ENCODE measurements around the gene CALU.

CALU gene

GRCh38 chr7:128747327-128748079, 8.3 kb downstream of the CALU start:
- DNase-seq (ENCODE audit: low spot score): no peak

GRCh38 chr7:128752251-128752650, 13.1 kb downstream of the CALU start:
- DNase-seq (ENCODE audit: low spot score): no peak

DNA sequence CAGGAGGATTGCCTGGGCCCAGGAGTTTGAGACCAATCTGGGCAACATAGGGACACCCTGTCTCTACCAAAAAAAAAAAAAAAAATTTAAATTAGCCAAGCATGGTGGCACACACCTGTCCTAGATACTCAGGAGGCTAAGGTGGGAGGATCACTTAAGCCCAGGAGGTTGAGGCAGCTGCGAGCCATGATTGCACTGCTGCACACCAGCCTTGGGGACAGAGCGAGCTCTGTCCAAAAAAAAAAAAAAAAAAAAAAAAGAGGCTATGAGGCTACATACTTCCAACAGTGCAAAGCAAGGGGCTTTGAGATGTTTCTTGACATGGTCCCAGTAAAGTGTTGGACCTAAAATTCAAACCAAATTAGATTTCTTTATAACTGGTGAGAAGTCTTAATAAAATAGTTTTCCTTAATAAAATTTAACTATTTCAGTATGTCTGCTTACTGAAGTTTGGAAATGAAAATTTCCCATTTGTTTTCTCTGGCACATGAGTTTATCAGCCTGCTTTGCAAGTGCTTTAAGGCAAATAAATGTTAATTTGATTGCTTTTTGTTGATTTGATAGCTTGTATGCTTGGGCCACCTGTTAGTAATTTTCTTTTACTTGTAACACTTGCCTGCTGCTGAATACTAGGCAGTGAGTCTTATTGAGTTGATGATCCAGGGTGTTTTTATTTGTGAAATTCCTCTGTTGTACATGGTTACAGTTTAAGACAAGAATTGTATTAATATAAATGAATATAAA, 16.1 kb downstream of the CALU start:
- DNase-seq (ENCODE audit: low spot score): no peak

DNA sequence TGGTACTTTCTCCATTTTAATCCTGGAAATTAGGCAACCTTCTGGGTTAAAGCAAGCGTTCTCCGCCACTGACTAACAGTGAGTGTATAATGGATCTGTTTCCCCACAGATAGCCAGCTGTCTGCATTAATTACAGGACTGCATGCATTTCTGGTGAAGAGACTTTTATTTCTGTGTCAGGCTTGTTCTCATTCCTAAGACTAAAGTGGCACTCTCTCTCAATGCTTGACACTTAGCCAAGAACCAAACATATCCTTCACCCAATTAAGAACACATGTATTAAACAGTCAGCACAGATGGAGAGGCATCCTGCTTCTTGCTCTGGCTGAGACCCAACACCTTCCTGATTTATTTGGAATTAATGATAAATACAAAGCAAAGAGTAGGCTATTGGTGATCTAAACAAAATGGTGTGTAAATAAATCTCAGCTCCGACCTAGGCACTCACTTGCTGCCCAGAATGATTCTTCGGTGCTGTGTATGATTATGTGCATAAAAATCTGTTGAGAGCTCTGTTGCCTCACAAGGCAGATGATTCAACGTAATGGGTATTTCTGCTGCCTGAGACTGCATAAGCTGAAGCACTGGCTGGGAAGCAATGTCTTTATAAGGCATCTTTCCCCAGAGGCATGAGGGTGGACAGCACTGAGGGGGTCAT, 16.8 kb downstream of the CALU start:
- DNase-seq (ENCODE audit: low spot score): no peak

GRCh38 chr7:128757203-128757602, 18.0 kb downstream of the CALU start:
- DNase-seq (ENCODE audit: low spot score): no peak

- DNase-seq (ENCODE audit: low spot score): no peak
Measured at GRCh38 chr7:128758553-128758952, 19.4 kb downstream of the CALU start.

GRCh38 chr7:128759242-128759641, 20.1 kb downstream of the CALU start:
- no peak for DNase-seq (ENCODE audit: low spot score)

- no peak for DNase-seq (ENCODE audit: low spot score)
Measured at GRCh38 chr7:128763541-128763940, 24.4 kb downstream of the CALU start.

- DNase-seq (ENCODE audit: low spot score): no peak
Measured at GRCh38 chr7:128767475-128768110, 28.4 kb downstream of the CALU start.

DNA sequence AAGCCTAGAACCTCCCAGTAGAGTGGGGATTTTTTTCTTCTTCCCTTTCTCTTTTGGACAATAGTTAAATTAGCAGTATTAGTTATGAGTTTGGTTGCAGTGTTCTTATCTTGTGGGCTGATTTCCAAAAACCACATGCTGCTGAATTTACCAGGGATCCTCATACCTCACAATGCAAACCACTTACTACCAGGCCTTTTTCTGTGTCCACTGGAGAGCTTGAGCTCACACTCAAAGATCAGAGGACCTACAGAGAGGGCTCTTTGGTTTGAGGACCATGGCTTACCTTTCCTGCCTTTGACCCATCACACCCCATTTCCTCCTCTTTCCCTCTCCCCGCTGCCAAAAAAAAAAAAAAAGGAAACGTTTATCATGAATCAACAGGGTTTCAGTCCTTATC, 31.1 kb downstream of the CALU start:
- no peak for DNase-seq (ENCODE audit: low spot score)

GRCh38 chr7:128773604-128774003, 34.4 kb downstream of the CALU start:
- DNase-seq (ENCODE audit: low spot score): no peak

GRCh38 chr7:128774029-128774689, 35.0 kb downstream of the CALU start:
- DNase-seq (ENCODE audit: low spot score): no peak

DNA sequence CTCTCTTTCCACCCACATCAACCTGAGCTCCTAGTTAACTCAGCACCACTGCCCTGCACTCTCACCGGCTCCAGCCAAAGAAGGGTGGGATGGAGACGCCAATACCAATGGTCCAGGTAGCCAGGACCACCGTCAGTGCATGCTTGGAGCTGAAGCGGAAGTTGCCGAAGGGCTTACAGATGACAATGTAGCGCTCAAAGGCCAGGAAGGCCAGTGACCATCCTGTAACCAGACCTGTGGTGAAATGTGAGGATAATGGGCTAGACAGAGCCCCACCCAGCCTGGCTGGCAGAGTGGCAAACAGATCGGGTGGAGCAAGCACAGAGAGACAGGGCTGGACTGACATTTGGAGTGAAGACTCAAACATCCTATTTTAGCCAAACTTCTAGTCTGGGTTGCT, 35.8 kb downstream of the CALU start:
- DNase-seq (ENCODE audit: low spot score): no peak

DNA sequence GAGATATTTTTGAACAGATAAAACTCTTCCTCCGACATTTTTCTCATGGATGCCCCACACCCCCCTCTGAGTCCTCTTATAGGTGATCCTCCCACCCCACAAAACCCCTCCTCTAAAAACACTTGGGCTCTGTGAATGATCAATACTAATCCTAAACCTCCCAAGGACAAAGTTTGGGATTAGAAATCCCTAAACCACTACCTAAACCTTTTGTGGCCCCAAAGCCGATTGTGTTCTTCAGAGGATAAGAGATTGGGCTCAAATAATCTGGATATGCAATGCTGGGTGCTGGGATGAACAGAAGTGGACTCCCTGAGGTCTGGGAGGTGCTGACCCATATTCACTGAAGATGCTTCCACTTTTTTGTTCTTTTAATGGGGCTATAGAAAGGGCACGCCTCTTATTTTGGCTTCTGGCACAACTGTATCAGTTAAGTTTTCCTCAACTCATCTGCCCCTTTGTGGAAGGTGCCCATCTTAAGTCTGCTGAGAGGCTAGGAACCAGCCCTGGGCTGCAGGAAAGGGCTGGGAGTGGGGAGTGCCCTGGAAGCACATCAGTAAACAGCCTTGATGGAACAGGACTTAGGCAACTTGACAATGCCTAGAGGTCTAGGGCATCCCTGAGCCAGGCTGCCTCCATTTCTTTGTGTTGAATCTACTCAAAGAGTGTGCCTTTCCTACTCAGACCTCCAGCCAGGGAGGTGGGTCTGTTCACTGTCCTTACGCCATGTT, 36.8 kb downstream of the CALU start, which contains the start of gene OPN1SW:
TSS of gene OPN1SW (minus strand) at position 51 of the 731 bp plus-strand sequence. CDS start at position 38, 13 bp downstream.
- no peak for DNase-seq (ENCODE audit: low spot score)

- no peak for DNase-seq (ENCODE audit: low spot score)
Measured at GRCh38 chr7:128777156-128778123, 38.3 kb downstream of the CALU start.

- DNase-seq (ENCODE audit: low spot score): no peak
Measured at GRCh38 chr7:128778946-128779345, 39.8 kb downstream of the CALU start.

GRCh38 chr7:128781126-128781525, 42.0 kb downstream of the CALU start:
- DNase-seq (ENCODE audit: low spot score): no peak

DNA sequence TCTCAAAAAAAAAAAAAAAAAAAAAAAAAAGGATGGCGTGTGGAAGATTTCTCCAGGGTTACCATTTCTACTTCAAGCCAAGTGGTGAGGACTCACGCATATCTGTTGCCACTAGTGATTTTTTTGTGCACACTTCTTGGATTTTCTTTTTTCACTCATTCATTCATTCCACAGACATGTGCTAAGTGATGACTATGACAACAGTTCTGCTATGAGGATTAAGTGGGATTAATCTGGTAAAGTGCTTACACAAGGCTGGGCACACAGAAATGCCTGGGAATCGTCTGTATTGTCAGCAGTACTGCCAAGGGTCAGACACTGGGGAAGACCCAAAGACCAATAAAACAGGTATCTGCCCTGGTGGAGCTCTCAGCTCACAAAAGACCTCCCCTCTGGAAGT, 42.7 kb downstream of the CALU start:
- no peak for DNase-seq (ENCODE audit: low spot score)

DNA sequence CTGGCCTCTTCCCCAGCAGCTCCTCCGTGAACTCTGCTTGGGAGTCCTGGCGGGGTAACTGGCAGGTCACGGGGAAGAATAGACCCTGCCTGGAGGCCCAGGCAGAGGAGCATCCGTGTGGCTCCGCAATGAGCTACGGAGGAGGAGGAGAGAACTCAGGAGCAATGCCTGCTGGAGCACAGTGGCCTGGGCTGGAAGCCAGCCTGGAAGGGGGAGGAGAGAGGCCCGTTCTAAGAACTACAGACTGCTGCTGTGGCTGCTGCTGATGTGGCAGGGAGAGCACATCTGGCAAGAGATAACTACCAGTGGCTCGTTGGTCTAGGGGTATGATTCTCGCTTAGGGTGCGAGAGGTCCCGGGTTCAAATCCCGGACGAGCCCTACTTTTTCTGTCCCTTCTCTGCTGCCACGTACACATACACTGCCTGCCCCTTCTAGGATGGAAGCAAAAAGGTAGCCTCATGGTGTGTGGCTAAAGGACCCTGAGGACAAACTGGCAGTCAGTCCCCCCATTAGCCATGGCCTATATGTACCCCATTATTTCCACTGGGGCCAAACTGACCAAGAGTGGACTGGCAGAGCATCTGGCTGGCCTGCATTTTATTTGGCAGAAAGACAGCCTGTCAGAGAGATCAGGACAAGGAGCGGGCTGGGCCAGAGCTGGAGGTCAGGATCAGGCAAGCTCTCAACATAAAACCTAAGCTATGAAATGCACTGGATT, 44.1 kb downstream of the CALU start:
- DNase-seq (ENCODE audit: low spot score): no peak

All from HuH-7.5 (cell line).